ENCODE results near the gene ID1.
A peak's percentile ranks its signal among the peaks of the same experiment; 100 is the strongest.
"Not testable (repeated sequence)": the region's sequence is repeated elsewhere in the genome, so short reads cannot be mapped to it uniquely, and the experiment has no call there.

The ID1 gene

DNA sequence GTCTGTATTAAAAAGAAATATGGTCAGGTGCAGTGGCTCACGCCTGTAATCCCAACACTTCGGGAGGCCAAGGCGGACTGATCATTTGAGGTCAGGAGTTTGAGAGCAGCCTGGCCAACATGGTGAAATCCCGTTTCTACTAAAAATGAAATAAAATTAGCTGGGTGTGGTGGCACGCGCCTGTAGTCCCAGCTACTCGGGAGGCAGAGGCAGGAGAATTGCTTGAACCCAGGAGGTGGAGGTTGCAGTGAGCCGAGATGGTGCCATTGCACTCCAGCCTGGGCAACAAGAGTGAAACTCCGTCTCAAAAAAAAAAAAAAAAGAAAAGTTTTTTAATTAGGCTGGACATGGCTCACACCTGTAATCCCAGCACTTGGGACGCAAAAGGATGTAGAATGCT lies 30.1 kb upstream of the ID1 start:
- H2BK15ac ChIP-seq (ENCODE audit: low read length); H3K4me2 ChIP-seq (ENCODE audit: insufficient read depth, low read length, poor library complexity, severe bottlenecking); H2AFZ ChIP-seq (ENCODE audit: low read length); H3K27me3 ChIP-seq (ENCODE audit: control insufficient read depth in 3 of 3, insufficient read depth in 3 of 3, low read depth in 1 of 3, low read length in 3 of 3); H3K9ac ChIP-seq (ENCODE audit: low read depth, low read length, poor library complexity); H3K36me3 ChIP-seq (replicated peaks in 1 of 2; ENCODE audit: control insufficient read depth in 2 of 2, insufficient read depth in 2 of 2, low read length in 2 of 2); DNase-seq (ENCODE audit: low spot score); H3K9me3 ChIP-seq (replicated peaks in 1 of 2; ENCODE audit: control insufficient read depth in 2 of 2, insufficient read depth in 1 of 2, low read depth in 1 of 2, low read length in 2 of 2); H2BK12ac ChIP-seq (ENCODE audit: low read length); H4K8ac ChIP-seq (ENCODE audit: low read depth, low read length); H3K4me3 ChIP-seq (ENCODE audit: low read length in 2 of 2); H4K91ac ChIP-seq (ENCODE audit: low read depth, low read length, poor library complexity); H3K79me1 ChIP-seq (ENCODE audit: low read depth, low read length); H2BK120ac ChIP-seq (ENCODE audit: low read depth, low read length); H2AK5ac ChIP-seq (ENCODE audit: low read depth, low read length); H3K4me1 ChIP-seq (ENCODE audit: control insufficient read depth in 2 of 2, insufficient read depth in 1 of 2, low read depth in 1 of 2, low read length in 2 of 2); H3K18ac ChIP-seq (ENCODE audit: low read length); H3K27ac ChIP-seq (replicated peaks; ENCODE audit: low read length); H3K14ac ChIP-seq (ENCODE audit: low read length); H3K4ac ChIP-seq (ENCODE audit: low read length); H3K23ac ChIP-seq (ENCODE audit: low read depth, low read length, poor library complexity); H2BK5ac ChIP-seq (ENCODE audit: low read length): not testable (repeated sequence)
- no CpG with 5 or more reads among the region's 10 CpGs for WGBS, 2 donors (ENCODE audit: extremely low coverage in 2 of 2, insufficient read length in 2 of 2, insufficient replicate concordance in 1 of 2)

DNA sequence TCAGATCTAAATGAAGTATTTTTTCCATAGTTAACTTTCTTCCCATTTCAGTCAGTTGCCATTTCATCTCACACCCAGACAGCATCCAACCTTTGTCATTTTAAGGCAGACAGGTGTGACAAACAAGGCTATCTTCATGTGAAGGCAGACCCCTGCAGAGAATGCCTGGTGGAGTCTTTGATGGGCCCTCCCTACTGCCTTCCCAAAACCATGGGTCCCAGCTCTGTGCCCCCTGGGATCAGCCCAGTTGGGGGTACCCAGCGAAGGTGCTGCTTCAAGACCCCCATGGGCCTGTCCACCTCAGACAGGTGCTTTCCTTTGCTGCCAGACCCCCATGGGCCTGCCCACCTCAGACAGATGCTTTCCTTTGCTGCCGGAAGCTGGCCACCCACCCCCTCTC lies 28.3 kb upstream of the ID1 start:
- no peak overlapping the region for H2BK12ac ChIP-seq (ENCODE audit: low read length)
- no peaks in the 10 kb centered on the region for H3K36me3 ChIP-seq (replicated peaks in 1 of 2; ENCODE audit: control insufficient read depth in 2 of 2, insufficient read depth in 2 of 2, low read length in 2 of 2)
- WGBS, 2 donors (ENCODE audit: extremely low coverage in 2 of 2, insufficient read length in 2 of 2, insufficient replicate concordance in 1 of 2): no CpG with 5 or more reads among the region's 2 CpGs

GRCh38 chr20:31577194-31577593 lies 27.9 kb upstream of the ID1 start:
- Histone ChIP-seq H2BK120ac (ENCODE audit: low read depth, low read length) (no peak overlapping the region), H2BK5ac (ENCODE audit: low read length) (peak overlapping the region; percentile 79), H3K4me1 (ENCODE audit: control insufficient read depth in 2 of 2, insufficient read depth in 1 of 2, low read depth in 1 of 2, low read length in 2 of 2) (peaks cover 14 to 16% of the 10 kb centered on the region in 2 donors), H3K4me2 (ENCODE audit: insufficient read depth, low read length, poor library complexity, severe bottlenecking) (no peak overlapping the region), H3K27me3 (ENCODE audit: control insufficient read depth in 3 of 3, insufficient read depth in 3 of 3, low read depth in 1 of 3, low read length in 3 of 3) (no peaks in the 10 kb centered on the region), H2BK12ac (ENCODE audit: low read length) (no peak overlapping the region), H3K9ac (ENCODE audit: low read depth, low read length, poor library complexity) (peak overlapping the region; percentile 9), H3K4ac (ENCODE audit: low read length) (no peak overlapping the region), H3K79me1 (ENCODE audit: low read depth, low read length) (no peaks in the 10 kb centered on the region), H2AFZ (ENCODE audit: low read length) (no peak overlapping the region), H3K27ac (replicated peaks; ENCODE audit: low read length) (no peak overlapping the region), H3K4me3 (ENCODE audit: low read length in 2 of 2) (no peak overlapping the region), H3K23ac (ENCODE audit: low read depth, low read length, poor library complexity) (peak overlapping the region; percentile 18), H3K9me3 (replicated peaks in 1 of 2; ENCODE audit: control insufficient read depth in 2 of 2, insufficient read depth in 1 of 2, low read depth in 1 of 2, low read length in 2 of 2) (no peaks in the 10 kb centered on the region), H2BK15ac (ENCODE audit: low read length) (peak overlapping the region; percentile 81), H4K91ac (ENCODE audit: low read depth, low read length, poor library complexity) (no peak overlapping the region), H4K8ac (ENCODE audit: low read depth, low read length) (peak overlapping the region; percentile 52), H3K18ac (ENCODE audit: low read length) (peak overlapping the region; percentile 76), H3K14ac (ENCODE audit: low read length) (peak overlapping the region; percentile 25), H2AK5ac (ENCODE audit: low read depth, low read length) (peak overlapping the region; percentile 95), H3K36me3 (replicated peaks in 1 of 2; ENCODE audit: control insufficient read depth in 2 of 2, insufficient read depth in 2 of 2, low read length in 2 of 2) (no peaks in the 10 kb centered on the region)
- no CpG with 5 or more reads among the region's 9 CpGs for WGBS, 2 donors (ENCODE audit: extremely low coverage in 2 of 2, insufficient read length in 2 of 2, insufficient replicate concordance in 1 of 2)
- no peak for DNase-seq (ENCODE audit: low spot score)

More for the DNA sequence above, 28.3 kb upstream of the ID1 start:
- Histone ChIP-seq H3K18ac (ENCODE audit: low read length) (peak overlapping the region; percentile 76), H2AFZ (ENCODE audit: low read length) (no peak overlapping the region), H2AK5ac (ENCODE audit: low read depth, low read length) (peak overlapping the region; percentile 95), H3K9me3 (replicated peaks in 1 of 2; ENCODE audit: control insufficient read depth in 2 of 2, insufficient read depth in 1 of 2, low read depth in 1 of 2, low read length in 2 of 2) (no peaks in the 10 kb centered on the region), H2BK5ac (ENCODE audit: low read length) (peak overlapping the region; percentile 79), H3K14ac (ENCODE audit: low read length) (peak overlapping the region; percentile 25), H3K27ac (replicated peaks; ENCODE audit: low read length) (no peak overlapping the region), H4K91ac (ENCODE audit: low read depth, low read length, poor library complexity) (no peak overlapping the region), H3K79me1 (ENCODE audit: low read depth, low read length) (no peaks in the 10 kb centered on the region), H4K8ac (ENCODE audit: low read depth, low read length) (peak overlapping the region; percentile 52), H3K4ac (ENCODE audit: low read length) (peak overlapping the region; percentile 47), H2BK120ac (ENCODE audit: low read depth, low read length) (no peak overlapping the region), H2BK15ac (ENCODE audit: low read length) (peak overlapping the region; percentile 81), H3K4me2 (ENCODE audit: insufficient read depth, low read length, poor library complexity, severe bottlenecking) (no peak overlapping the region), H3K4me3 (ENCODE audit: low read length in 2 of 2) (no peak overlapping the region), H3K9ac (ENCODE audit: low read depth, low read length, poor library complexity) (peak overlapping the region; percentile 9), H3K23ac (ENCODE audit: low read depth, low read length, poor library complexity) (peak overlapping the region; percentile 18), H3K27me3 (ENCODE audit: control insufficient read depth in 3 of 3, insufficient read depth in 3 of 3, low read depth in 1 of 3, low read length in 3 of 3) (no peaks in the 10 kb centered on the region), H3K4me1 (ENCODE audit: control insufficient read depth in 2 of 2, insufficient read depth in 1 of 2, low read depth in 1 of 2, low read length in 2 of 2) (peaks cover 15 to 17% of the 10 kb centered on the region in 2 donors)
- DNase-seq (ENCODE audit: low spot score): no peak

DNA sequence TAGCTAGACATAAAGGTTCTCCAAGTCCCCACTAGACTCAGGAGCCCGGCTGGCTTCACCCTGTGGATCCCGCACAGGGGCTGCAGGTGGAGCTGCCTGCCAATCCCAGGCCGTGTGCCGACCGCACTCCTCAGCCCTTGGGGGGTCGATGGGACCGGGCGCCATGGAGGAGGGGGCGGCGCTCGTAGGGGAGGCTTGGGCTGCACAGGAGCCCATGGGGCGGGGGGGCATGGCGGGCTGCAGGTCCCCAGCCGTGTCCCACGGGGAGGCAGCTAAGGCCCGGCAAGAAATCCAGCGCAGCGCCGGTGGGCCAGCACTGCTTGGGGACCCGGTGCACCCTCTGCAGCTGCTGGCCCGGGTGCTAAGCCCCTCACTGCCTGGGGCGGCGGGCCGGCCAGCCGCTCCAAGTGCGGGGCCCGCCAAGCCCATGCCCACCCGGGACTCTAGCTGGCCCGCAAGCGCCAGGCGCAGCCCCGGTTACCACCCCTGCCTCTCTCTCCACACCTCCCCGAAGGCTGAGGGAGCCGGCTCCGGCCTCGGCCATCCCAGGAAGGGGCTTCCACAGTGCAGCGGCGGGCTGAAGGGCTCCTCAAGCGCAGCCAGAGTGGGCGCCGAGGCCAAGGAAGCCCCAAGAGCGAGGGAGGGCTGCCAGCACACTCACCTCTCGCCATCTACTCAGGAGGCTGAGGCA lies 26.5 kb upstream of the ID1 start:
- Histone ChIP-seq H4K8ac (ENCODE audit: low read depth, low read length) (no peak overlapping the region), H2BK5ac (ENCODE audit: low read length) (no peak overlapping the region), H3K4me1 (ENCODE audit: control insufficient read depth in 2 of 2, insufficient read depth in 1 of 2, low read depth in 1 of 2, low read length in 2 of 2) (peaks cover 8 to 9% of the 10 kb centered on the region in 2 donors), H3K14ac (ENCODE audit: low read length) (no peak overlapping the region), H2AK5ac (ENCODE audit: low read depth, low read length) (peak overlapping the region; percentile 82), H3K18ac (ENCODE audit: low read length) (peak overlapping the region; percentile 69), H3K4me3 (ENCODE audit: low read length in 2 of 2) (no peak overlapping the region), H4K91ac (ENCODE audit: low read depth, low read length, poor library complexity) (no peak overlapping the region), H3K27ac (replicated peaks; ENCODE audit: low read length) (no peak overlapping the region), H3K27me3 (ENCODE audit: control insufficient read depth in 3 of 3, insufficient read depth in 3 of 3, low read depth in 1 of 3, low read length in 3 of 3) (no peaks in the 10 kb centered on the region), H3K4ac (ENCODE audit: low read length) (no peak overlapping the region), H2BK15ac (ENCODE audit: low read length) (no peak overlapping the region), H3K36me3 (replicated peaks in 1 of 2; ENCODE audit: control insufficient read depth in 2 of 2, insufficient read depth in 2 of 2, low read length in 2 of 2) (no peaks in the 10 kb centered on the region), H3K4me2 (ENCODE audit: insufficient read depth, low read length, poor library complexity, severe bottlenecking) (no peak overlapping the region), H3K9ac (ENCODE audit: low read depth, low read length, poor library complexity) (no peak overlapping the region), H2BK12ac (ENCODE audit: low read length) (no peak overlapping the region), H2BK120ac (ENCODE audit: low read depth, low read length) (no peak overlapping the region), H3K79me1 (ENCODE audit: low read depth, low read length) (no peaks in the 10 kb centered on the region), H2AFZ (ENCODE audit: low read length) (no peak overlapping the region), H3K23ac (ENCODE audit: low read depth, low read length, poor library complexity) (peak overlapping the region; percentile 46), H3K9me3 (replicated peaks in 1 of 2; ENCODE audit: control insufficient read depth in 2 of 2, insufficient read depth in 1 of 2, low read depth in 1 of 2, low read length in 2 of 2) (no peaks in the 10 kb centered on the region)
- no CpG with 5 or more reads among the region's 43 CpGs for WGBS, 2 donors (ENCODE audit: extremely low coverage in 2 of 2, insufficient read length in 2 of 2, insufficient replicate concordance in 1 of 2)
- DNase-seq (ENCODE audit: low spot score): no peak

Data from neuronal stem cell (in vitro differentiated cells).